ENCODE results near the gene ANKS3.
A peak's percentile ranks its signal among the peaks of the same experiment; 100 is the strongest.

The ANKS3 gene

DNA sequence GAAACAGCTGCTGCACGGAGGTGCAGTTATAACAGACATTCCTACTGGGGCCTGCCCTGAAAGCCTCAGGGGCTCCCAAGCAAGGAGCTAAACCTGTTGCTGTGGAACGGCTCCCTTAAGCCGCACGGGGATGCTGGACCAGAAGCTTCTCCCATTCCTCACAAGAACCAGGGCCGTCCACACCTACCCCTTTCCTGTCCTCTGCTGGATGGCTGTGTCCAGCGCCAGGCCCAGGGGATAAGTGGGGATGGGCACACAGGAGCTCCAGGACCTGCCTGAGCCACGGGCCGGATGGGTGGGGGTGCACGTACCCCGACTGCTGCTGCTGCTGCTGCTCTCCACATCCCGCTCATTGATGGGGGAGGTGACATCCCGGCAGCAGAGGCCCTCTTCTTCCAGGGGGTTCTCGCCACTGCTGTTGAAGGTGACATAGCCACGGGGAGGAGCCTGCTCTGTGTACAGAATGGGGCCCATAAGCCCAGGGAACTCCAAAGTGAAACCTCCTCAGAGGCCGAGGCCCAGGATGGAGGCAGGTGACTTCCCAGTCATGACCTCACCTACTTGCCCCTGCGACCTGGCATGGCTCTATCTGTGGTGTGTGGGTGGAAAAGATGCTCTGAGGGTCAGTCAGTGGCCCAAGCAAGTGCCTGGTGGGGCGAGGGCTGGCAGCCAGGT is 32.1 kb downstream of the ANKS3 start:
- no peaks in the 10 kb centered on the region for H3K27me3 Mint-ChIP-seq (ENCODE audit: low read depth, poor library complexity)
- peak overlapping the region; percentile 92 for H3K27ac Mint-ChIP-seq

DNA sequence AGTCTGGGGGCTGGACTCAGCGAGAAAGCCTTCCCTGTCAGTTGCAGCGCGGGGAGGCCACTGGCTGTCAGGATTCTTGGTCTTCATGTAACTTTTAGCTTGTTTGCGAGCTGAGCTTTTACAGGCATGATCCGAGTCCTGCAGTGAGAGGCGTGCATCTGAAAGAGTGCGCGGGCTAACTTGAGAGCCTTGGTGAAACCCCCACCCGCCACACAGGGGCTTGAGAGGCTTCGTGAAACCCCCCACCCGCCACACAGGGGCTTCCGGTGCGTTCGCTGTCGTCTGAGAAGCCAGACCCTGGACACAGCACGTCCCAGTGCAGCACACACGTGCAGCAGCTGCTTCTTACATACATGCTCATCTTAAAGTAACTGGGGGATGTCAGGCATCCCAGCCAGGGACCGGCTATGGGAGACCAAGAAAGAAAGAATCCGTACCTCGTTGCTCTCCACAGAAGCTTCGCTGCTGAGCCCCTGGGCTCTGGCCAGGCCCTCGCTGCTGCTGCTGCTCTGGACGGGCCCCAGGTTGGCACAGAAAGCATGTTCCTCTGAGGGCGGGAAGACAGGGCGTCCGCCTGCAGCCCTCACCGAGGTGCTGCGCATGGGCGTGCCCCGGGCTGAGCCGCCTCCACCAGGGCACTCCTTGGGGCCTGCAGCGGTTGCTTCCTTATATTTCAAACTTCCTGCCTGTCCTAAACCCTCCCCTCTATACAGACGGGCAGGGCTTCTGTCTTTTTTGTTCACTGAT is 32.9 kb downstream of the ANKS3 start:
- Mint-ChIP-seq H3K4me1 (peaks cover 58% of the 10 kb centered on the region), H3K27me3 (ENCODE audit: low read depth, poor library complexity) (no peaks in the 10 kb centered on the region), H3K27ac (no peak overlapping the region), H3K9me3 (no peaks in the 10 kb centered on the region), H3K36me3 (ENCODE audit: low read depth) (peaks cover 23% of the 10 kb centered on the region), H3K4me3 (no peak overlapping the region)
- TF ChIP-seq CTCF (IDR thresholded peaks at IDR 0.05), result no peak
- DNase-seq, result no peak

More for the DNA sequence above, 32.1 kb downstream of the ANKS3 start:
- H3K9me3 Mint-ChIP-seq, result no peaks in the 10 kb centered on the region
- TF ChIP-seq CTCF (IDR thresholded peaks at IDR 0.05), result no peak
- H3K4me3 Mint-ChIP-seq, result no peak overlapping the region
- peaks cover 58% of the 10 kb centered on the region for H3K4me1 Mint-ChIP-seq
- H3K36me3 Mint-ChIP-seq (ENCODE audit: low read depth), result peaks cover 29% of the 10 kb centered on the region
- no peak for DNase-seq

- H3K27ac Mint-ChIP-seq, result no peak overlapping the region
- H3K4me1 Mint-ChIP-seq, result peaks cover 61% of the 10 kb centered on the region
- no peak overlapping the region for H3K4me3 Mint-ChIP-seq
- TF ChIP-seq CTCF (IDR thresholded peaks at IDR 0.05), result no peak
- no peak for DNase-seq
- no peaks in the 10 kb centered on the region for H3K27me3 Mint-ChIP-seq (ENCODE audit: low read depth, poor library complexity)
- no peaks in the 10 kb centered on the region for H3K9me3 Mint-ChIP-seq
- peaks cover 24% of the 10 kb centered on the region for H3K36me3 Mint-ChIP-seq (ENCODE audit: low read depth)
These were observed 33.6 kb downstream of the ANKS3 start for GRCh38 chr16:4700380-4700996.

DNA sequence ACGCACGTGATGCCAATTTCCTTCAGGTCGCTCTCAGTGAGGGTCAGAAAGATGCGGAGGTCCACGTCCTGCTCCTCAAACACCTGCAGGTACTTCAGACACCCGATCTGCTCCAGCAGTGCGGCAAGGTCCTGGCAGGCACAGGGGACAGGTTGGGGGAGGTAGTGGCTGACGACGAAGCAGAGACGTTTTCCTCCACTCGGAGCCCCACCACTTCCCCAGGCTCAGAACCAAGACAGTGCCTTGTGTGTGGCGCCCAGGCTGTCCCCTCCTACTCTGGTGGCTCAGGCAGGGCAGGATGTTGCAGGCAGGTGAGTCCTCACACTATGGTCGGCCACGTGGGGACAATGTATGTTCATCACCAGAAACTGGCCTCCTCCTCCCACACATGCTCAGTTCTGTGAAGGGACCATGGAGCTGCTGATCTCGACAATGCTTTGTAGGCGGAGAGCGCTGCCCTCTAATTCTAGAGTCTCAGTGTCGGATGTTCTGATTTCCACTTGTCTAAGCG is 35.0 kb downstream of the ANKS3 start:
- no peaks in the 10 kb centered on the region for H3K9me3 Mint-ChIP-seq
- no peak overlapping the region for H3K4me3 Mint-ChIP-seq
- H3K27me3 Mint-ChIP-seq (ENCODE audit: low read depth, poor library complexity), result no peaks in the 10 kb centered on the region
- TF ChIP-seq CTCF (IDR thresholded peaks at IDR 0.05), result no peak
- no peak for DNase-seq
- peaks cover 18% of the 10 kb centered on the region for H3K36me3 Mint-ChIP-seq (ENCODE audit: low read depth)
- H3K27ac Mint-ChIP-seq, result peak overlapping the region; percentile 80
- H3K4me1 Mint-ChIP-seq, result peaks cover 59% of the 10 kb centered on the region

DNA sequence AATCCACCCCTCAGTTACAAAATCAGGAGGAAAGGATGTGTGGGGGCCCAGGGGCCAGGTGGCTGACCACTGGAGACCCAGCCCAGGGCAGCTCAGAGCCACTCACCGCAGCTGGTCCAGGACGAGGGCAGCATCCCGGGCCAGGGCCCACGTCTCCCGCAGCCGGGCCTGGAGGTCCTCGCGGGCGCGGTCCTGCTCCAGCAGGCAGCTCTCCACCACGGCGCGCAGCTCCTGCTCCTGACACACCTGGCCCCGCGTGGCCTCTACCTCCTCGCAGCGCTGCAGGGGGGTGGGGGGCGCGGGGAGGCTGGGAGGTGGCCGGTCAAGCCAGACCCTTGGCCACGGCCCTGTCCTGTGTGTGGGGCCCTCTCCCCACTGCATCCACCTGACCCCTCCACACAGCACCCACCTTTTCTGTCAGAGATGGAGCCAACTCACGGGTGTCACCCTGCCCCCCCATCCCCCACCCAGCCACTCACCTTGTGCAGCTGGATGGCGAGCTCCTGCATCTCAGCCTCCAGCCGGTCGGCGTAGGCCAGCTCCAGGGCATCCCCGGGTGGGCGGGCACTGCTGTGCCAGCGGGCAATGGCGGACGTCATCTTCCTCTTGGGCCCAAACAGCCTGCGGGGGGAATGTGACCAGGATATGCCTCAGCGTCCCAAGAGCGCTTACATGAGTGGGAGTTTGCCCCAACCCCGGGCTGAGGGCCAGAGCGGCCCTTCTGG is 35.6 kb downstream of the ANKS3 start:
- H3K9me3 Mint-ChIP-seq, result no peaks in the 10 kb centered on the region
- H3K27ac Mint-ChIP-seq, result peak overlapping the region; percentile 80
- no peak overlapping the region for H3K4me3 Mint-ChIP-seq
- peaks cover 53% of the 10 kb centered on the region for H3K4me1 Mint-ChIP-seq
- no peak for TF ChIP-seq CTCF (IDR thresholded peaks at IDR 0.05)
- peaks cover 18% of the 10 kb centered on the region for H3K36me3 Mint-ChIP-seq (ENCODE audit: low read depth)
- no peak for DNase-seq
- no peaks in the 10 kb centered on the region for H3K27me3 Mint-ChIP-seq (ENCODE audit: low read depth, poor library complexity)
